22Rv1 (cell line): Measurements from ENCODE around the gene OSBPL2.
A peak's percentile ranks its signal among the peaks of the same experiment; 100 is the strongest.

ENCODE experiments used
- H3K27ac ChIP-seq: fragments of 450-650 bp; 2 replicates; pipeline ENCODE4 v1.5.1; 2017
- CTCF ChIP-seq: fragments of 450-650 bp; IDR thresholded peaks from 2 replicates; pipeline ENCODE4 v1.5.1; 2017; ENCODE audit warnings: mild to moderate bottlenecking
- ZFX ChIP-seq: fragments of 450-650 bp; IDR thresholded peaks from 2 replicates; pipeline ENCODE4 v1.6.1; 2017; ENCODE audit warnings: antibody characterized with exemption, borderline replicate concordance

The OSBPL2 gene

GRCh38 chr20:62224113-62224855 lies 14.0 kb upstream of the OSBPL2 start:
- TF ChIP-seq ZFX (no peak), CTCF (no peak)

GRCh38 chr20:62225026-62225425 lies 13.3 kb upstream of the OSBPL2 start:
- TF ChIP-seq CTCF (no peak), ZFX (no peak)
- no peak overlapping the region for H3K27ac ChIP-seq

More at GRCh38 chr20:62224113-62224855, 14.0 kb upstream of the OSBPL2 start:
- H3K27ac ChIP-seq: no peak overlapping the region

GRCh38 chr20:62225820-62226635 lies 12.3 kb upstream of the OSBPL2 start:
- H3K27ac ChIP-seq: no peak overlapping the region
- no peak for TF ChIP-seq ZFX
- no peak for TF ChIP-seq CTCF

GRCh38 chr20:62226707-62227590 lies 11.4 kb upstream of the OSBPL2 start:
- TF ChIP-seq ZFX: no peak
- H3K27ac ChIP-seq: peak overlapping the region; percentile 41; the same call in 1 of the 2 replicates

GRCh38 chr20:62227591-62227976 lies 10.7 kb upstream of the OSBPL2 start:
- H3K27ac ChIP-seq: peak overlapping the region; percentile 41; the same call in 1 of the 2 replicates
- TF ChIP-seq ZFX (no peak), CTCF (no peak)

GRCh38 chr20:62227977-62228958 lies 10.1 kb upstream of the OSBPL2 start:
- TF ChIP-seq ZFX (no peak), CTCF (0 out of 2 replicates have a peak, but pooled peaks have one; percentile 6)
- peak overlapping the region; percentile 41; the same call in 1 of the 2 replicates for H3K27ac ChIP-seq
